ENCODE results near the gene C22orf15.
A peak's percentile ranks its signal among the peaks of the same experiment; 100 is the strongest.

Gene C22orf15

DNA sequence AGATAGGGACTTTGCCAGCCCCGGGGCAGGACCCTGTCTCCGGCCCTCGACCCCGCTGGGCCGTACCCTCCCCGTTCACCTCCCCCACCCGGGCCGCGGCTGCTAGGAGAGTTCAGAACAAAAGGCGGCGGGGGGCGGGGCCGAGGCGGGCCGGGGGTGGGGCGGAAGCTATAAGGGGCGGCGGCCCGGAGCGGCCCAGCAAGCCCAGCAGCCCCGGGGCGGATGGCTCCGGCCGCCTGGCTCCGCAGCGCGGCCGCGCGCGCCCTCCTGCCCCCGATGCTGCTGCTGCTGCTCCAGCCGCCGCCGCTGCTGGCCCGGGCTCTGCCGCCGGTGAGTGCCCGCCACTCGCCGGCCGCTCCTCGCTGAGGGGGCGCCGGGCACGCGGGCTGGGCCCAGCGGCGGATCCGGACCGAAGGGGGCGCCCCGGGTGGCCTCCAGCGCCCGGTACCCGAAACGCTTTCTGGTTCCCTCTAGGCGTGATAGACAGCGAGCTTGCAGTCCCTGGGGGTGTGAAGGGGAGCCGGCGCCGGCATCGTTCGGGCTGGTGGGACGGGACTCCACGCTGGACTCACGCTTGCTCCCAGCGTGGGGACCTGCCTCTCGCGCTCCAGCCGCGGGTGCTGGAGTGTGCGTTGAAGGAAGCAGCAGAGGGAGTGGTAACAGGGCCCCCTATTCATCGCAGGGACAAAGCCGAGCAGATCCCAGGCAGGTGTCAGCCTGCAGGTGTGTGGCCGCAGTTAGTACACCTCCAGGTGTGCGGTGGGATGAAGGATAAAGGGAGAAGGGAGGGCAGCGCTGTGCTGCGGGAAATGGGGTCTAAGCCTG, 10.1 kb downstream of the C22orf15 start, which contains the start of gene MMP11:
MMP11 (plus strand) TSS at position 201 of the 825 bp plus-strand sequence; CDS start at position 223, 22 bp downstream.
- Histone ChIP-seq H3K27me3 (ENCODE audit: control insufficient read depth in 2 of 2, insufficient read depth in 2 of 2, low read length in 2 of 2) (peaks cover 0 to 6% of the 10 kb centered on the region in 2 donors), H3K36me3 (ENCODE audit: control insufficient read depth in 2 of 2, insufficient read depth in 2 of 2, low read length in 2 of 2) (no peaks in the 10 kb centered on the region), H3K27ac (ENCODE audit: low read depth in 2 of 2, low read length in 2 of 2) (peak within 1 kb of the TSS; percentile 23), H3K4me1 (ENCODE audit: control insufficient read depth in 2 of 2, insufficient read depth in 2 of 2, low read length in 2 of 2) (peaks cover 21 to 24% of the 10 kb centered on the region in 2 donors), H3K9ac (ENCODE audit: low read depth in 1 of 2, low read length in 2 of 2) (peak within 1 kb of the TSS; percentile 63 to 70), H3K4me3 (ENCODE audit: low read length in 2 of 2) (peak within 1 kb of the TSS; percentile 62 to 65), H3K9me3 (ENCODE audit: control insufficient read depth in 2 of 2, low read length in 2 of 2) (no peaks in the 10 kb centered on the region)

DNA sequence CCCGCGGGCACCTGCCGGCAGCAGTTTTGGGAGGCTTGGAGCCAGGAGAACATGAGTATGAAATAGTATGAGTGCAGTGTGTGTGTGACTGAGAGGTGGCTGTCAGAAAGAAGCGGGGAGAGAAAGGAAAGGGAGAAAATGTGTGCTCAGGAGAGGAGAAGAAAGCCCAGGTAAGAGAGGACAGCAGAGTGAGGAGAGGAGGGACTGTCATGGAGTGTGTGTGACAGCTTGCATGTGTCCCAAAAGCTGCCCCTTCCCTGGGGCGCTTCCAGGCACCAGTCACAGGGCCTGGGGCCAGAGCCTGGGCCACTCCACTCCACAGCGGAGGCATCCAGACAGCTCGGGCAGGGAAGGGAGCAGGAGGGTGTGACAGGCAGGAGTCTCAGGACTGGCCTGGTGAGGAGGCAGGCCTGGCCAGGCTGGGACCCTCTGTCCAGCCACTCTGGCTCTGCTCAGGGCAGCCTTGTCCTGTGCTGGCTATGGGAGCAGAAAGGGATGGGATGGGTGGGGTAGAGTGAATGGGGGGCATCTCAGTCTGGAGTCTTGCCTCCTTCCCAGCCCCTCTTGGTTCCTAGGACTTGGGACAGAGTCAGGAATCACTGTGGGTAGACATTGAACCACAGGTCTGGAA, 10.8 kb downstream of the C22orf15 start:
- Histone ChIP-seq H3K9me3 (ENCODE audit: control insufficient read depth in 2 of 2, low read length in 2 of 2) (no peaks in the 10 kb centered on the region), H3K27me3 (ENCODE audit: control insufficient read depth in 2 of 2, insufficient read depth in 2 of 2, low read length in 2 of 2) (peaks cover 0 to 6% of the 10 kb centered on the region in 2 donors), H3K4me1 (ENCODE audit: control insufficient read depth in 2 of 2, insufficient read depth in 2 of 2, low read length in 2 of 2) (peaks cover 18 to 24% of the 10 kb centered on the region in 2 donors), H3K4me3 (ENCODE audit: low read length in 2 of 2) (peak overlapping the region; percentile 60 to 65), H3K27ac (ENCODE audit: low read depth in 2 of 2, low read length in 2 of 2) (no peak overlapping the region), H3K36me3 (ENCODE audit: control insufficient read depth in 2 of 2, insufficient read depth in 2 of 2, low read length in 2 of 2) (no peaks in the 10 kb centered on the region), H3K9ac (ENCODE audit: low read depth in 1 of 2, low read length in 2 of 2) (no peak overlapping the region)

DNA sequence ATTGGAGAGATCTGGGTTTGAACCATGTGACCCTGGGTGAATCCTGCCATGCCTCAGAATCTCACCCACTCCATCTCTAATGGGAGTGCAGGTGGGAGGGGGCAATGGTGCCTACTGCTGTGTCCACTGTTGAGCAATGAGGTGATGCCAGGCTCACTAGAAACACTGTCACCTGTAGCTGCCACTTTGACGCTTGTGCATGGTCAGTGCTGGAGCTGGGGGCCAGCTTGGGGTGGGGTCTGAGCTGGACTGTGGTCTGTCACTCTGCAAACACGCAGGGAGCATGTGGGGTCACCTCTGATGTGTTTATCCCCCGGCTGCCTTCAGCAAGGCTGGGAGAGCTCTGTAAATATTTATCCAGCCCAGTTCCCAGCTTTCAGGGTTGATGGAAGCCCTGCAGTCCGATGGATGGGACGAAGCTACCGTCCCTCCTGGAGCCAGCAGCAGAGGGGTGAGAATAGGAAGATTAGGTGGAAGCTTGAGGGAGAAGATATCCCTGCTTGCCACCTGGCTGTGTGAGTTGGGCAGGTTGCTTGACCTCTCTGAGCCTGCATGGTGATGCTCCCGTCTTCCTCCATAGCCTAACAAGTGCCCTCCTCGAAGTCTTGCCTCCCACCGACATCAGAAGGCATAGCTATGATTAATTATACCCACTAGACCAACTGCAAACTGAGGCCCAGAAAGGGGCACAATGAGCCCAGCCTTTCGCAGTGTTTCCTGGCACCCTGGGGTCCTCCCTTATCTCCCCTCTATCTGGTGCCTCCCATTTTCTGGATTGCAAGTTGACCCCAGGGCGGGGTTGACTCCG, 11.5 kb downstream of the C22orf15 start:
- Histone ChIP-seq H3K4me3 (ENCODE audit: low read length in 2 of 2) (no peak overlapping the region), H3K36me3 (ENCODE audit: control insufficient read depth in 2 of 2, insufficient read depth in 2 of 2, low read length in 2 of 2) (no peaks in the 10 kb centered on the region), H3K9me3 (ENCODE audit: control insufficient read depth in 2 of 2, low read length in 2 of 2) (no peaks in the 10 kb centered on the region), H3K4me1 (ENCODE audit: control insufficient read depth in 2 of 2, insufficient read depth in 2 of 2, low read length in 2 of 2) (peaks cover 18 to 20% of the 10 kb centered on the region in 2 donors), H3K27ac (ENCODE audit: low read depth in 2 of 2, low read length in 2 of 2) (no peak overlapping the region), H3K27me3 (ENCODE audit: control insufficient read depth in 2 of 2, insufficient read depth in 2 of 2, low read length in 2 of 2) (peaks cover 0 to 6% of the 10 kb centered on the region in 2 donors), H3K9ac (ENCODE audit: low read depth in 1 of 2, low read length in 2 of 2) (no peak overlapping the region)

DNA sequence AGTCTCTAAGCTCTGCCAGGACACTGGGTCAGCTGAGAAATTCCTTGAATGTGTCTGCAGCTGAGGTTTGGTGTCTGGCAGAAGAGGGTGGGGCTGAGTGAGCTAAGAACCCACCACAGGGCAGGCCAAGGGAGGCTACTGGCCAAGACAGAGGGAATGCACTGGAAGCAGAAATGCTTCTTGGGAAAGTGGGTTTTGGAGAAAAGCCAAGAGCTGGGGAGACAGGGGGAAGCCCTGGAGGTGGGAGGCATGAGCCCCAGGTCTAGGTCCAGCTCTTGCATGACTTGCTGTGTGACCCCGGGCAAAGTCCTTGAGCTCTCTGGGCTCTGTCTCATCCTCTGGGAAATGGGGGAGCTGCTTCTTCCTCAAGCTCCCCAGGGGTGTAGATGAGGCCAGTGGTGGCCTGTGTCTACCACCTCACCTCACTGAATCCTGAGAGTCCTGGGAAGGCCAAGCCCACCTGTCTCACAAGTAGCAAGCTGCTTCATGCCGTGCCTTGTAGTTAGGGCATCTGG, 12.2 kb downstream of the C22orf15 start:
- Histone ChIP-seq H3K27ac (ENCODE audit: low read depth in 2 of 2, low read length in 2 of 2) (no peak overlapping the region), H3K4me3 (ENCODE audit: low read length in 2 of 2) (no peak overlapping the region), H3K9me3 (ENCODE audit: control insufficient read depth in 2 of 2, low read length in 2 of 2) (no peaks in the 10 kb centered on the region), H3K36me3 (ENCODE audit: control insufficient read depth in 2 of 2, insufficient read depth in 2 of 2, low read length in 2 of 2) (no peaks in the 10 kb centered on the region), H3K4me1 (ENCODE audit: control insufficient read depth in 2 of 2, insufficient read depth in 2 of 2, low read length in 2 of 2) (peaks cover 18 to 20% of the 10 kb centered on the region in 2 donors), H3K27me3 (ENCODE audit: control insufficient read depth in 2 of 2, insufficient read depth in 2 of 2, low read length in 2 of 2) (peaks cover 0 to 6% of the 10 kb centered on the region in 2 donors), H3K9ac (ENCODE audit: low read depth in 1 of 2, low read length in 2 of 2) (no peak overlapping the region)

DNA sequence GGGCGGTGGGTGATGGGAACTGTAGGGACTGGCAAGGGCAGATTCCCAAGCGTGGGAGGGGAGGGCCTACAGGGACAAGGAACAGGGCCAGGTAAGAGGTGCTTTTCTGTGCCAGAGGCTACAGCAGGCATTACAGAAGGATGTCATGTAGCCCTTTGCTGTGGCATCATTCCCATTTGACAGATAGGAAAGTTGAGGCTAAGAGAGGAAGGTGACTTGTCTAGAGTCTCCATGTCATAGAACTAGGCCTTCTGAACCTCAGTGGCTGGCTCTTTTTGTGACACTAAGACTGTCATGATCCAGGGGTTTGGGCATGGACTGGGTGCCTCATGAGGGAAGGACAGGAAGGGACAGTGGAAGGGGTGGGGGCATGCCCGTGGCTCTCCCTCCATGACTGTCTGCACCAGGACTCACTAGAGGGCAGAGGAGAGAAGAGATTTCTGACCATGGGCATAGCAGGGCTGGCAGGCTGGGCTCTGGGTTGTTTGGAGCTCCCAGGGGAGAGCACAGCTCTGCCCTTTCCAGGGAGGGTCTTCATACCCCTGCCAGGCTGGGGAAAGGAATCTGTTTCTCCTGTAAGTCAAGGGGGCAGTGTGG, 13.1 kb downstream of the C22orf15 start:
- Histone ChIP-seq H3K4me1 (ENCODE audit: control insufficient read depth in 2 of 2, insufficient read depth in 2 of 2, low read length in 2 of 2) (peaks cover 18 to 20% of the 10 kb centered on the region in 2 donors), H3K4me3 (ENCODE audit: low read length in 2 of 2) (no peak overlapping the region), H3K9me3 (ENCODE audit: control insufficient read depth in 2 of 2, low read length in 2 of 2) (no peaks in the 10 kb centered on the region), H3K27ac (ENCODE audit: low read depth in 2 of 2, low read length in 2 of 2) (no peak overlapping the region), H3K9ac (ENCODE audit: low read depth in 1 of 2, low read length in 2 of 2) (no peak overlapping the region), H3K27me3 (ENCODE audit: control insufficient read depth in 2 of 2, insufficient read depth in 2 of 2, low read length in 2 of 2) (peaks cover 0 to 6% of the 10 kb centered on the region in 2 donors), H3K36me3 (ENCODE audit: control insufficient read depth in 2 of 2, insufficient read depth in 2 of 2, low read length in 2 of 2) (no peaks in the 10 kb centered on the region)

DNA sequence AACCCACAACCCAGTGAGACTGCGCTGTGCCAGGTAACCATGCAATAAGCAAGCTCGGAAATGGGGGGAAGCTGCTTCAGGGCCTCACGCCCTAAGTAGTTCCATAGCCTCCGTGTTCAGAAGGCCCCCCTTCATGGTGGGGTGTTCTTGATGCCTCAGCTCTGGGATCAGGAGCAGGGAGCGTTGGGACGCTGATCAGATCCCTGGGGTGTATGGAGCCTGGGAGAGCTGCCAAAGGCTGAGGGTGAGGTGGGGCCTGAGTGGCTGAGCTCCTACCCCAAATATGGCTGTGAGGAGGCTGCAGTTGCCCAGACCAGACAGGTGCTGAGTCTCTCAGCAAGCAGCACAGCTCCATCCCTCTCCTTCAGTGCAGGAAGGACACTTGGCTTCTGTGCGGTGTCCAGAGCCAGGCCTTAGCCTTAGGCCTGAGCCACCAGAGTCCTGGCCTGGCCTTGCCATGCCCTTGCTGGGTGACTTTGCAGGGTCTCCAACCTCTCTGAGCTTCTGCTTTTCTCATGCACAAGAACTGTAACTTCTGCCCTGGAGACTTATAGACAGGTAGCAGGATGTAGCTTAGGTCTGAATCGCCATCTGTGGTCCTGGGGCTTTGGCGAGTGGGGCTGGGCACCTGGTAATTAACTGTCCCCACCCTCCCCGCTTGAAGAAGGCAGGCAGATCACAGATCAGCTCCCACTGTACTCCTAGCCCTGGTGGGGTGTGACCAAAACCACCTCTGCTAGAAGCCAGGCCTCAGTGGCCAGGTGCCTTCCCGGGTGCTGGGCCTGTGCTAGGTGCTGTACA, 15.2 kb downstream of the C22orf15 start:
- Histone ChIP-seq H3K4me3 (ENCODE audit: low read length in 2 of 2) (no peak overlapping the region), H3K36me3 (ENCODE audit: control insufficient read depth in 2 of 2, insufficient read depth in 2 of 2, low read length in 2 of 2) (no peaks in the 10 kb centered on the region), H3K27me3 (ENCODE audit: control insufficient read depth in 2 of 2, insufficient read depth in 2 of 2, low read length in 2 of 2) (peaks cover 0 to 5% of the 10 kb centered on the region in 2 donors), H3K27ac (ENCODE audit: low read depth in 2 of 2, low read length in 2 of 2) (no peak overlapping the region), H3K9ac (ENCODE audit: low read depth in 1 of 2, low read length in 2 of 2) (no peak overlapping the region), H3K9me3 (ENCODE audit: control insufficient read depth in 2 of 2, low read length in 2 of 2) (no peaks in the 10 kb centered on the region), H3K4me1 (ENCODE audit: control insufficient read depth in 2 of 2, insufficient read depth in 2 of 2, low read length in 2 of 2) (peaks cover 9 to 12% of the 10 kb centered on the region in 2 donors)

DNA sequence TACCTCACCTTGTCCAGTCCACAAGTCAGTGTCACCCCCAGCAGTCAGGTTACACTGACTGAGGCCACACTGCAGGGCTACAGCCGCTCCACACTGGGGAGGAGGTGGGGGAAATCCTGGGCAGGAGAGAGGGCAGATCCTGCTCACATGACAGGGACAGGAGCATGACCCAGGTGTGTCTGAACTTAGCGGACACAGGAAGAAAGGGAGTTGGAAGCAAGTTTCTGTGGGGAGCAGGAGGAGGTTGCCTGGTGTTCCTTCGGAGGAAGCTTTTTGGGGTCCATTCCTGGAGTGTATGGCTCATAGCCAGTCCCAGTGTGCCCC, 15.7 kb downstream of the C22orf15 start:
- Histone ChIP-seq H3K27me3 (ENCODE audit: control insufficient read depth in 2 of 2, insufficient read depth in 2 of 2, low read length in 2 of 2) (peaks cover 0 to 1% of the 10 kb centered on the region in 2 donors), H3K9me3 (ENCODE audit: control insufficient read depth in 2 of 2, low read length in 2 of 2) (no peaks in the 10 kb centered on the region), H3K4me3 (ENCODE audit: low read length in 2 of 2) (no peak overlapping the region), H3K4me1 (ENCODE audit: control insufficient read depth in 2 of 2, insufficient read depth in 2 of 2, low read length in 2 of 2) (peaks cover 8 to 9% of the 10 kb centered on the region in 2 donors), H3K27ac (ENCODE audit: low read depth in 2 of 2, low read length in 2 of 2) (no peak overlapping the region), H3K36me3 (ENCODE audit: control insufficient read depth in 2 of 2, insufficient read depth in 2 of 2, low read length in 2 of 2) (no peaks in the 10 kb centered on the region), H3K9ac (ENCODE audit: low read depth in 1 of 2, low read length in 2 of 2) (no peak overlapping the region)

DNA sequence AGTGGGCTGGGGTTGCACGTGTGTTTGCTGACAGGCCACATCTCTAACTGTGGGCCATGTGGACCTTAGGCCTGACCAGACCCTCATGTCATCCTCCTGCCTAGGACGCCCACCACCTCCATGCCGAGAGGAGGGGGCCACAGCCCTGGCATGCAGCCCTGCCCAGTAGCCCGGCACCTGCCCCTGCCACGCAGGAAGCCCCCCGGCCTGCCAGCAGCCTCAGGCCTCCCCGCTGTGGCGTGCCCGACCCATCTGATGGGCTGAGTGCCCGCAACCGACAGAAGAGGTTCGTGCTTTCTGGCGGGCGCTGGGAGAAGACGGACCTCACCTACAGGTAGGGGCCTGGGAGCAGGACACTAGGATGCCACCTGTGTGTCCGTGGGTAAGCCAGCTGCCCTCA, 16.3 kb downstream of the C22orf15 start:
- Histone ChIP-seq H3K9ac (ENCODE audit: low read depth in 1 of 2, low read length in 2 of 2) (no peak overlapping the region), H3K4me1 (ENCODE audit: control insufficient read depth in 2 of 2, insufficient read depth in 2 of 2, low read length in 2 of 2) (peaks cover 12 to 13% of the 10 kb centered on the region in 2 donors), H3K27me3 (ENCODE audit: control insufficient read depth in 2 of 2, insufficient read depth in 2 of 2, low read length in 2 of 2) (no peaks in the 10 kb centered on the region), H3K9me3 (ENCODE audit: control insufficient read depth in 2 of 2, low read length in 2 of 2) (no peaks in the 10 kb centered on the region), H3K4me3 (ENCODE audit: low read length in 2 of 2) (no peak overlapping the region), H3K36me3 (ENCODE audit: control insufficient read depth in 2 of 2, insufficient read depth in 2 of 2, low read length in 2 of 2) (no peaks in the 10 kb centered on the region), H3K27ac (ENCODE audit: low read depth in 2 of 2, low read length in 2 of 2) (no peak overlapping the region)

DNA sequence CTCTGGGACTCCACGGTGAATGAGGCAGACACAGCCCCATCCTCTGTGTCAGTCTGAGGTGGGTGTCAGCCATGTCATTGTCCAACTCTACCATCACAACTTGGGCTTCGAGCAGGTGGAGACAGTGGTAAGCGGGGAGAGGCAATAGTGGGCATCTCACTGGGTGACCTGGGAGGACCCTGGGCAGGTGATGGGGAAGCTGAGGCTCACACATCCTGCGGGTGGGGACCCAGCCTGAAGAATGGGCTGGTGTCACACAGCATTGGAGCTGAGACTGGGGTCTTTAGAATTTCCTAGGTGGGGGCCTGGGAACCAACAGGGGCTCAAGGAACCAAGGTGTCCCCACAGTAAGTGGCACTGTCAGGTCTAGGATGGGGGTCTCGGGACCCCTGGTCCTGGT, 16.9 kb downstream of the C22orf15 start:
- H3K9me3 ChIP-seq (ENCODE audit: control insufficient read depth in 2 of 2, low read length in 2 of 2) = no peaks in the 10 kb centered on the region
- no peak overlapping the region for H3K4me3 ChIP-seq (ENCODE audit: low read length in 2 of 2)
- no peak overlapping the region for H3K27ac ChIP-seq (ENCODE audit: low read depth in 2 of 2, low read length in 2 of 2)
- H3K36me3 ChIP-seq (ENCODE audit: control insufficient read depth in 2 of 2, insufficient read depth in 2 of 2, low read length in 2 of 2) = no peaks in the 10 kb centered on the region
- H3K4me1 ChIP-seq (ENCODE audit: control insufficient read depth in 2 of 2, insufficient read depth in 2 of 2, low read length in 2 of 2) = peaks cover 12 to 15% of the 10 kb centered on the region in 2 donors
- H3K9ac ChIP-seq (ENCODE audit: low read depth in 1 of 2, low read length in 2 of 2) = no peak overlapping the region
- H3K27me3 ChIP-seq (ENCODE audit: control insufficient read depth in 2 of 2, insufficient read depth in 2 of 2, low read length in 2 of 2) = no peaks in the 10 kb centered on the region

All from mucosa of rectum (tissue), 2 donors.